H1 (cell line): ENCODE results near the gene IL36B. TPM values are rescaled to one million over a fixed set of nuclear protein-coding genes. Genes with fewer than 3 reads are reported as not detected.

Source experiments
- CTCF ChIA-PET: fragments of 300-600 bp; sonication (Branson Sonifier 250); formaldehyde crosslinking; loops from one replicate; lab custom pipeline; 2021; ENCODE audit not compliant: partially characterized antibody; lab: Charles Lee
- POLR2A ChIA-PET: fragments of 300-600 bp; sonication (Branson Sonifier 250); formaldehyde crosslinking; loops from one replicate; lab custom pipeline; 2021; ENCODE audit warnings: inconsistent platforms; ENCODE audit not compliant: partially characterized antibody; lab: Charles Lee
- DNase-seq, 2 experiments: peaks; one replicate each; pipeline versions ENCODE4 v3.0.0 to v3.0.0-alpha.2; 2010 to 2022; ENCODE audit warnings: low spot score in 2 of 2, low read depth in 1 of 2, mixed read lengths in 1 of 2
- FAIRE-seq: peaks from 2 replicates; lab custom pipeline; 2011; peaks lifted over from hg19 to GRCh38; lab: Jason Lieb, UNC
- H2AFZ ChIP-seq: 2 replicates; pipeline ENCODE4 v1.8.1; 2012; ENCODE audit warnings: low read length, inconsistent platforms
- H2AK5ac ChIP-seq: 2 replicates; pipeline ENCODE4 v1.6.1; 2013; ENCODE audit warnings: low read depth, low read length
- H2BK120ac ChIP-seq: replicated peaks from 2 replicates; pipeline ENCODE3; 2013; ENCODE audit warnings: low read depth, low read length, inconsistent platforms
- H2BK12ac ChIP-seq: 2 replicates; pipeline ENCODE4 v1.6.1; 2013; ENCODE audit warnings: low read depth, low read length
- H2BK15ac ChIP-seq: 2 replicates; pipeline ENCODE4 v1.6.1; 2013; ENCODE audit warnings: low read length
- H2BK20ac ChIP-seq: 2 replicates; pipeline ENCODE4 v1.6.1; 2013; ENCODE audit warnings: low read length
- H2BK5ac ChIP-seq: 2 replicates; pipeline ENCODE4 v1.6.1; 2013; ENCODE audit warnings: low read depth, low read length
- H3K14ac ChIP-seq: 2 replicates; pipeline ENCODE4 v1.6.1; 2013; ENCODE audit warnings: inconsistent platforms; ENCODE audit not compliant: insufficient read length
- H3K18ac ChIP-seq: 2 replicates; pipeline ENCODE4 v1.6.1; 2013; ENCODE audit warnings: low read length; ENCODE audit errors: extremely low read depth
- H3K23ac ChIP-seq: 2 replicates; pipeline ENCODE4 v1.6.1; 2013; ENCODE audit warnings: inconsistent platforms; ENCODE audit not compliant: insufficient read length
- H3K23me2 ChIP-seq: 2 replicates; pipeline ENCODE4 v1.6.1; 2013; ENCODE audit warnings: low read depth, low read length
- H3K27ac ChIP-seq: 2 replicates; pipeline ENCODE4 v1.6.1; 2011; ENCODE audit warnings: low read depth, low read length, inconsistent platforms
- H3K27me3 ChIP-seq, 4 experiments: replicated peaks in 1 of 4; 1 replicate in 1 of 4; 2 replicates in 3 of 4; pipeline versions ENCODE4 v1.6.1 to v1.8.1; 2011 to 2013; ENCODE audit warnings: low read length in 3 of 4, mild to moderate bottlenecking in 3 of 4, inconsistent platforms in 2 of 4, mixed read lengths in 2 of 4, moderate library complexity in 1 of 4; ENCODE audit not compliant: control insufficient read depth in 3 of 4, insufficient read depth in 3 of 4; ENCODE audit errors: extremely low read depth in 1 of 4
- H3K36me3 ChIP-seq, 4 experiments: 2 replicates each; pipeline versions ENCODE4 v1.6.1 to v1.8.1; 2011 to 2013; ENCODE audit warnings: mild to moderate bottlenecking in 4 of 4, low read length in 3 of 4, moderate library complexity in 2 of 4, control low read depth in 1 of 4, inconsistent platforms in 1 of 4; ENCODE audit not compliant: insufficient read depth in 4 of 4, control insufficient read depth in 2 of 4
- H3K4ac ChIP-seq: replicated peaks from 2 replicates; pipeline ENCODE3; 2013; ENCODE audit warnings: low read length, low read depth, mixed read lengths, inconsistent platforms; ENCODE audit not compliant: insufficient read length
- H3K4me1 ChIP-seq, 4 experiments: replicated peaks in 1 of 4; 1 replicate in 1 of 4; 2 replicates in 3 of 4; pipeline versions ENCODE4 v1.6.1 to v1.8.1; 2011 to 2013; ENCODE audit warnings: low read length in 3 of 4, inconsistent platforms in 2 of 4, mixed read lengths in 1 of 4; ENCODE audit not compliant: insufficient read depth in 4 of 4, control insufficient read depth in 3 of 4
- H3K4me2 ChIP-seq, 2 experiments: 2 replicates each; pipeline versions ENCODE4 v1.6.1 to v1.8.1; 2011 to 2013; ENCODE audit warnings: low read depth in 2 of 2, low read length in 2 of 2, control low read depth in 1 of 2, inconsistent platforms in 1 of 2, mild to moderate bottlenecking in 1 of 2; ENCODE audit not compliant: insufficient read depth in 1 of 2
- H3K4me3 ChIP-seq, 4 experiments: fragments of 200-600, 300-600 bp in 1 of 4; sonication (generic), shearing (Covaris generic), sonication (Bioruptor Twin) in 1 of 4; 2 replicates each; pipeline versions ENCODE4 v1.5.1 to v1.8.1; 2011 to 2016; ENCODE audit warnings: low read length in 4 of 4, low read depth in 3 of 4, control low read depth in 2 of 4, inconsistent platforms in 2 of 4, mild to moderate bottlenecking in 2 of 4, mixed read lengths in 1 of 4, moderate library complexity in 1 of 4; ENCODE audit not compliant: insufficient read depth in 2 of 4; ENCODE audit errors: extremely low read depth in 1 of 4
- H3K56ac ChIP-seq: replicated peaks from 2 replicates; pipeline ENCODE3; 2013; ENCODE audit warnings: low read depth, mild to moderate bottlenecking, mixed read lengths, low read length, inconsistent platforms; ENCODE audit not compliant: insufficient read length
- H3K79me1 ChIP-seq: 2 replicates; pipeline ENCODE4 v1.6.1; 2013; ENCODE audit warnings: low read depth, low read length, control low read depth
- H3K79me2 ChIP-seq, 2 experiments: 2 replicates each; pipeline versions ENCODE4 v1.6.1 to v1.8.1; 2012 to 2013; ENCODE audit warnings: low read length in 2 of 2, mild to moderate bottlenecking in 2 of 2, inconsistent platforms in 1 of 2; ENCODE audit not compliant: insufficient read depth in 2 of 2, control insufficient read depth in 1 of 2
- H3K9ac ChIP-seq, 4 experiments: replicated peaks in 1 of 4; 1 replicate in 1 of 4; 2 replicates in 3 of 4; pipeline versions ENCODE4 v1.6.1 to v1.8.1; 2011 to 2013; ENCODE audit warnings: low read depth in 3 of 4, low read length in 3 of 4, control low read depth in 2 of 4, mild to moderate bottlenecking in 2 of 4, moderate library complexity in 2 of 4, inconsistent platforms in 1 of 4; ENCODE audit errors: extremely low read depth in 1 of 4
- H3K9me3 ChIP-seq, 2 experiments: 2 replicates each; pipeline versions ENCODE4 v1.6.1 to v1.8.1; 2012 to 2013; ENCODE audit warnings: mild to moderate bottlenecking in 2 of 2, moderate library complexity in 2 of 2, control low read depth in 1 of 2, inconsistent platforms in 1 of 2, low read depth in 1 of 2, low read length in 1 of 2, mixed read lengths in 1 of 2; ENCODE audit not compliant: insufficient read depth in 2 of 2
- H4K20me1 ChIP-seq, 2 experiments: replicated peaks in 1 of 2; 2 replicates each; pipeline versions ENCODE3 to v1.8.1; 2011 to 2013; ENCODE audit warnings: inconsistent platforms in 2 of 2, low read length in 2 of 2, mild to moderate bottlenecking in 1 of 2; ENCODE audit not compliant: insufficient read depth in 2 of 2, control insufficient read depth in 1 of 2
- H4K5ac ChIP-seq: 2 replicates; pipeline ENCODE4 v1.6.1; 2013; ENCODE audit warnings: low read length, low read depth, mixed read lengths, inconsistent platforms; ENCODE audit not compliant: insufficient read length
- H4K8ac ChIP-seq: 2 replicates; pipeline ENCODE4 v1.8.0; 2013; ENCODE audit warnings: mild to moderate bottlenecking, moderate library complexity, low read length, inconsistent platforms; ENCODE audit not compliant: insufficient read depth; ENCODE audit errors: extremely low read depth
- H4K91ac ChIP-seq: replicated peaks from 2 replicates; pipeline ENCODE3; 2013; ENCODE audit warnings: low read length, mixed read lengths, inconsistent platforms; ENCODE audit not compliant: insufficient read length
- CBX8 ChIP-seq: fragments of 300-800, 300-1000 bp; sonication (generic); IDR thresholded peaks from 2 replicates; pipeline ENCODE4 v1.7.1; 2016; ENCODE audit warnings: low read depth, low read length, borderline replicate concordance
- CTBP2 ChIP-seq: IDR thresholded peaks from 2 replicates; pipeline ENCODE4 v1.7.0; 2011; ENCODE audit warnings: borderline replicate concordance, mild to moderate bottlenecking, moderate library complexity, mixed read lengths, low read length; ENCODE audit not compliant: insufficient read depth, insufficient read length
- EZH2 ChIP-seq: fragments of 200-600 bp; sonication (generic); IDR thresholded peaks from 2 replicates; pipeline ENCODE4 v1.7.1; 2012; ENCODE audit warnings: low read depth, mild to moderate bottlenecking, moderate library complexity, low read length, inconsistent platforms; ENCODE audit not compliant: severe bottlenecking
- GTF2F1 ChIP-seq: IDR thresholded peaks from 2 replicates; pipeline ENCODE4 v1.6.1; 2012; ENCODE audit warnings: low read depth, low read length, improper control_type of control experiment, borderline replicate concordance
- PHF8 ChIP-seq: fragments of 200-600 bp; sonication (generic); conservative IDR thresholded peaks from 2 replicates; pipeline ENCODE4 v1.7.1; 2012; ENCODE audit warnings: low read depth, mild to moderate bottlenecking, inconsistent platforms, low read length, moderate library complexity
- RFX5 ChIP-seq: IDR thresholded peaks from 2 replicates; pipeline ENCODE4 v1.6.1; 2011; ENCODE audit warnings: low read depth, low read length, improper control_type of control experiment, borderline replicate concordance
- RNF2 ChIP-seq: fragments of 200-900, 300-1000 bp; sonication (generic); IDR thresholded peaks from 2 replicates; pipeline ENCODE4 v1.7.1; 2016; ENCODE audit warnings: borderline replicate concordance, low read depth, mild to moderate bottlenecking, antibody characterized with exemption, low read length; ENCODE audit not compliant: poor library complexity, severe bottlenecking; ENCODE audit errors: missing control alignments
- RXRA ChIP-seq: IDR thresholded peaks from 2 replicates; pipeline ENCODE4 v1.6.1; 2011; ENCODE audit warnings: low read depth, mild to moderate bottlenecking, low read length, moderate library complexity; ENCODE audit not compliant: insufficient read depth
- SIX5 ChIP-seq: IDR thresholded peaks from 2 replicates; pipeline ENCODE4 v1.6.1; 2011; ENCODE audit warnings: mild to moderate bottlenecking, low read depth, low read length
- TAF1 ChIP-seq: IDR thresholded peaks from 2 replicates; pipeline ENCODE4 v1.6.1; 2011; ENCODE audit warnings: mild to moderate bottlenecking, low read depth, low read length
- WGBS, 2 experiments: shearing (Covaris generic) in 1 of 2; methylation state at CpG; one replicate each; pipeline versions ENCODE4 v1.1.6 to v1.1.7; 2013 to 2015; ENCODE audit warnings: low lambda C conversion rate in 2 of 2, mixed read lengths in 2 of 2, inconsistent platforms in 1 of 2, low coverage in 1 of 2, missing lambda C conversion rate in 1 of 2; ENCODE audit not compliant: insufficient replicate concordance in 2 of 2, insufficient coverage in 1 of 2, insufficient read length in 1 of 2; ENCODE audit errors: extremely low coverage in 1 of 2, missing lambda C conversion rate in 1 of 2; 5-methylcytosine and 5-hydroxymethylcytosine counted together
- polyA plus RNA-seq, 7 experiments: library from polyadenylated mRNA; depleted of rRNA in 3 of 7; stranded (reverse) in 5 of 7; unstranded in 2 of 7; fragments of >200 nt in 5 of 7; fragments of 200-250 nt in 2 of 7; gene quantifications; 1 replicate in 5 of 7; 2 replicates in 1 of 7; 4 replicates in 1 of 7; pipeline versions ENCODE4 v1.2.1 to v1.2.3, GENCODE V29; 2011 to 2013; ENCODE audit warnings: missing spikeins in 2 of 7, mixed read lengths in 2 of 7
- total RNA-seq: library from RNA; stranded (reverse); fragmentation: NEBNext Ultra II Directional; extraction: Animal tissue kit (Norgen Biotek cat#: 25700); gene quantifications from 2 replicates; pipeline ENCODE4 v1.2.1, GENCODE V29; 2021
- TF ChIP-seq, protein P1 (sequence below): IDR thresholded peaks from 2 replicates; pipeline ENCODE4 v1.6.1; 2011; ENCODE audit warnings: low read depth, mild to moderate bottlenecking, low read length; ENCODE audit not compliant: insufficient read depth

IL36B gene
- total and polyA plus RNA-seq, 2 of the 8 experiments (the other 6 are each of a cell fraction or from before 2014, with no cell fraction given), result not detected

DNA sequence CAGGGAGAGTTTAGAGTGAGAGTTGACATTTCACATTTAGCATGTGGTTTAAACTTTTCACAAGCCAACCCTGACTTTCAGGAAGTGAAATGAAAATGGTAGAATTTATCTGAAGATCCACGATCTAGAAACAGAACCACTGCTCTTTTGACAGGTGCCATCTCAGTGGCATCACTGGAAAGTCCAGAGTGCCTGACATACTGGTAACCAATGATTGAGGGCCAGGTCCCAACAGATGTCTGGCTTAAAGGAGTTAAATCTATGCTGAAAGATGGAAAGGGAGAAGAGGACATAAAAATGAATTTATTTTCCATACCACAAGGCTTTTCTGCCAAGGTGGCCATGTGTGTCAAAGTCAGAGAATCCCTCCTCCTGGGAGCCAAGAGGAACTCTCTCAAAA lies 72.1 kb downstream of the IL36B start:
- Histone ChIP-seq H3K56ac (no peak overlapping the region), H2BK12ac (no peak overlapping the region), H3K14ac (no peak overlapping the region), H3K4me3 (no peak overlapping the region), H3K23ac (no peak overlapping the region), H3K4me2 (no peak overlapping the region), H3K4me1 (no peaks in the 10 kb centered on the region), H4K5ac (no peak overlapping the region), H3K79me1 (no peaks in the 10 kb centered on the region), H4K91ac (no peak overlapping the region), H4K20me1 (no peaks in the 10 kb centered on the region), H2BK120ac (no peak overlapping the region), H3K23me2 (no peaks in the 10 kb centered on the region), H2BK15ac (no peak overlapping the region), H2AFZ (no peak overlapping the region), H2BK20ac (no peak overlapping the region), H3K9ac (no peak overlapping the region), H3K79me2 (no peaks in the 10 kb centered on the region), H3K36me3 (no peaks in the 10 kb centered on the region), H2AK5ac (no peak overlapping the region), H3K9me3 (no peaks in the 10 kb centered on the region), H3K27me3 (no peaks in the 10 kb centered on the region; a peak in 1 of 7 replicates), H3K4ac (no peak overlapping the region), H4K8ac (no peak overlapping the region), H3K27ac (no peak overlapping the region), H3K18ac (no peak overlapping the region), H2BK5ac (no peak overlapping the region)
- no peak for FAIRE-seq
- 92% methylated on average over 1 of the region's 1 CpG; no CpG with 5 or more reads in 1 of the 2 experiments for WGBS, 2 experiments
- no peak for DNase-seq
- CTCF ChIA-PET, result no interaction called here
- POLR2A ChIA-PET, result interaction anchor here (0.6 kb wide), 1 partner anchor 39 kb away, joined by 3 read pairs; no protein-coding TSS in a partner anchor
- TF ChIP-seq, protein P1, sequence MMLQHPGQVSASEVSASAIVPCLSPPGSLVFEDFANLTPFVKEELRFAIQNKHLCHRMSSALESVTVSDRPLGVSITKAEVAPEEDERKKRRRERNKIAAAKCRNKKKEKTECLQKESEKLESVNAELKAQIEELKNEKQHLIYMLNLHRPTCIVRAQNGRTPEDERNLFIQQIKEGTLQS, result no peak
- TF ChIP-seq SIX5 (no peak), RNF2 (no peak), CBX8 (no peak), RFX5 (no peak), CTBP2 (no peak), GTF2F1 (no peak), EZH2 (no peak), PHF8 (no peak), TAF1 (no peak), RXRA (no peak)
